ENCODE results near the gene PCID2. TPM values are rescaled to one million over a fixed set of nuclear protein-coding genes. Genes with fewer than 3 reads are reported as not detected.

Gene PCID2
- total and polyA plus RNA-seq, 2 of the 13 experiments (the other 11 are each of a cell fraction or from before 2014, with no cell fraction given), result 65.0 to 111 TPM

DNA sequence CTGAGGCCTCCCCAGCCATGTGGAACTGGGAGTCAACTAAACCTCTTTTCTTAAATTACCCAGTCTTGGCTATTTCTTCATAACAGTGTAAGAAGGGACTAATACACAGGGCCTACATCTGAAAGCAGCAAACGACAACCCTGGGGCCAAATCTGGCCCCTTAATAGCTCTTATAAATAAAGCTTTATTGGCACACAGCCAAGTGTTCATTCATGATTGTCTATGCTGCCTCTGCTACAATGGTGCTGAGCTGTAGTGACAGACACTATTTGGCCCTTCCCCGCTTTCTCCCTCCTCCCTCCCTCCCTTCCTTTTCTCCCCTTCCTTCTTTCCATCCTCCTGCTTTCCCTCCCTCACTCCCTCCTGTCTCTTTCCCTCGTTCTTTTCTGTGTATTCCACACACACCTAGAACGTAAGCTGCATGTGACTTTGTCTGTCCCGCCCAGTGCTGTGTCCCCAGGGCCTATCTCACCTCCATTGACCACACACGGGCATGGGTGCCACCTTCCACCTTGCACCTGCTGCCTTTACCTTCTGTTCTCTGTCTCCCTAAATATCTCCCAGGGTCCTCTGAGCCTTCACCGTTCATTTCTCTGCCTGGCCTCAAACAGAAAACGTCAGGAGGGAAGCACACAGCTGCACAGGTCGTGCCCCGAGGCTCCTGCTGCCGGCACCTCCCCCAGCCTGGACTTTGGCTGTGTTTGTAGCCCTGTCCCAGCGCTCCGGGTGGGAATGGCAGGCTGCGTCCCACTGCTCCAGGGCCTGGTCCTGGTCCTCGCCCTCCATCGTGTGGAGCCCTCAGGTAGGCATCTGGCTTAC, 50.3 kb downstream of the PCID2 start, which contains the start of gene PROZ (continued):
- TF ChIP-seq, protein P1, sequence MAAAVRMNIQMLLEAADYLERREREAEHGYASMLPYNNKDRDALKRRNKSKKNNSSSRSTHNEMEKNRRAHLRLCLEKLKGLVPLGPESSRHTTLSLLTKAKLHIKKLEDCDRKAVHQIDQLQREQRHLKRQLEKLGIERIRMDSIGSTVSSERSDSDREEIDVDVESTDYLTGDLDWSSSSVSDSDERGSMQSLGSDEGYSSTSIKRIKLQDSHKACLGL (CRISPR knock-in tag; IDR thresholded peaks at IDR 0.05), result 0 out of 2 replicates have a peak, but pooled peaks have one; percentile 32
- TF ChIP-seq ZNF878 (CRISPR knock-in tag; IDR thresholded peaks at IDR 0.05), result no peak

DNA sequence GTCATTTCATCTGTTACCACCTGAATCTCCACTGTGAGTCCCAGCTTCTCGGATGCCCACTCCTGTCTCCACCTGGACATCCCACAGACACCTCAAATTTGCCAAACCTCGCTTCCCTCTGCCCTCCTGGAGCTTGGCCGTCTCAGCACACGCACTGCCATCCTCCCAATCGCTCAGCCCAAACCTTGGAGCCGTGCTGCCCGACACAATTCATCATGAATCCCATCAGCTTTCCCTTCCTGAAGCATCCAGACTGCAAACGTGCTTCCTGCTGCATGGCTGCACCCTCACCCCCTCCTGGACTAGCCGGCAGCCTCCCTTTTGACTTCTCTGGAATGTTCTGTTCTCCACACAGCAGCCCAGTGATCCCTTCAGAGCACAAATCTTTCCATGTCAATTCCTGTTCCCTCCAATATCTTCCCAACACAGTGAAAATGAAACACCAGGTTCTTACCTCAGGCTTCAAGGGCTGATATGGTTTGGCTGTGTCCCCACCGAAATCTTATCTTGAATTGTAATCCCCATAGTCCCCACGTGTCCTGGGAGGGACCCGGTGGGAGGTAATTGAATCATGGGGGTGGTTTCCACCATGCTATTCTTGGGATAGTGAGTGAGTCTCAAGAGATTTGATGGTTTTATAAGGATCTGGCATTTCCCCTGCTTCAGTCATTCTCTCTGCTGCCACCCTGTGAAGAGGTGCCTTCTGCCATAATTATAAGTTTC, 51.1 kb downstream of the PCID2 start:
- H3K4me3 ChIP-seq (replicated peaks in 1 of 3; ENCODE audit: insufficient read depth in 1 of 3, low read depth in 2 of 3, low read length in 3 of 3), result no peak overlapping the region
- BruUV-seq (replicated peaks), result no TSS peak
- intact Hi-C loops (cut with micrococcal nuclease; ENCODE audit: unreplicated experiment), result loop anchor here (5.0 kb wide), 1 partner anchor 50 kb away; the partner anchor contains the start of genes CUL4A and PCID2

More for the DNA sequence above, 51.1 kb downstream of the PCID2 start:
- DNase-seq (ENCODE audit: low spot score), result no peak
- Histone ChIP-seq H3K27ac (ENCODE audit: extremely low read length, insufficient read depth, low read length) (no peak overlapping the region), H3K27me3 (ENCODE audit: control insufficient read depth in 1 of 2, insufficient read depth in 2 of 2, low read length in 2 of 2) (no peaks in the 10 kb centered on the region), H2AFZ (ENCODE audit: low read length) (no peak overlapping the region), H3K9ac (ENCODE audit: insufficient read depth, low read depth, low read length) (no peak overlapping the region), H3K4me2 (ENCODE audit: low read depth, low read length) (peak overlapping the region; percentile 94), H3K4me1 (ENCODE audit: insufficient read depth, low read length) (peaks cover 72% of the 10 kb centered on the region), H3K9me3 (ENCODE audit: low read length) (0 out of 2 replicates have a peak, but pooled peaks cover 5% of the 10 kb centered on the region), H4K20me1 (ENCODE audit: insufficient read depth, low read length) (no peaks in the 10 kb centered on the region), H3K79me2 (ENCODE audit: insufficient read depth, low read length) (peaks cover 11% of the 10 kb centered on the region), H3K36me3 (replicated peaks in 1 of 2; ENCODE audit: control insufficient read depth in 1 of 2, insufficient read depth in 2 of 2, low read length in 2 of 2) (no peaks in the 10 kb centered on the region)
- no peak for FAIRE-seq
- TF ChIP-seq SMYD3 (CRISPR knock-in tag; IDR thresholded peaks at IDR 0.05) (no peak), ZBTB20 (CRISPR knock-in tag; IDR thresholded peaks at IDR 0.05; ENCODE audit: borderline replicate concordance, low read depth) (no peak), REXO4 (CRISPR knock-in tag; IDR thresholded peaks at IDR 0.05; ENCODE audit: borderline replicate concordance) (no peak), CBFB (CRISPR knock-in tag; IDR thresholded peaks at IDR 0.05) (no peak), ESRRA (CRISPR knock-in tag; IDR thresholded peaks at IDR 0.05; ENCODE audit: low read depth) (no peak), TBL1XR1 (IDR thresholded peaks at IDR 0.05; ENCODE audit: borderline replicate concordance, low read length, partially characterized antibody) (no peak)
- TF ChIP-seq, protein P2, sequence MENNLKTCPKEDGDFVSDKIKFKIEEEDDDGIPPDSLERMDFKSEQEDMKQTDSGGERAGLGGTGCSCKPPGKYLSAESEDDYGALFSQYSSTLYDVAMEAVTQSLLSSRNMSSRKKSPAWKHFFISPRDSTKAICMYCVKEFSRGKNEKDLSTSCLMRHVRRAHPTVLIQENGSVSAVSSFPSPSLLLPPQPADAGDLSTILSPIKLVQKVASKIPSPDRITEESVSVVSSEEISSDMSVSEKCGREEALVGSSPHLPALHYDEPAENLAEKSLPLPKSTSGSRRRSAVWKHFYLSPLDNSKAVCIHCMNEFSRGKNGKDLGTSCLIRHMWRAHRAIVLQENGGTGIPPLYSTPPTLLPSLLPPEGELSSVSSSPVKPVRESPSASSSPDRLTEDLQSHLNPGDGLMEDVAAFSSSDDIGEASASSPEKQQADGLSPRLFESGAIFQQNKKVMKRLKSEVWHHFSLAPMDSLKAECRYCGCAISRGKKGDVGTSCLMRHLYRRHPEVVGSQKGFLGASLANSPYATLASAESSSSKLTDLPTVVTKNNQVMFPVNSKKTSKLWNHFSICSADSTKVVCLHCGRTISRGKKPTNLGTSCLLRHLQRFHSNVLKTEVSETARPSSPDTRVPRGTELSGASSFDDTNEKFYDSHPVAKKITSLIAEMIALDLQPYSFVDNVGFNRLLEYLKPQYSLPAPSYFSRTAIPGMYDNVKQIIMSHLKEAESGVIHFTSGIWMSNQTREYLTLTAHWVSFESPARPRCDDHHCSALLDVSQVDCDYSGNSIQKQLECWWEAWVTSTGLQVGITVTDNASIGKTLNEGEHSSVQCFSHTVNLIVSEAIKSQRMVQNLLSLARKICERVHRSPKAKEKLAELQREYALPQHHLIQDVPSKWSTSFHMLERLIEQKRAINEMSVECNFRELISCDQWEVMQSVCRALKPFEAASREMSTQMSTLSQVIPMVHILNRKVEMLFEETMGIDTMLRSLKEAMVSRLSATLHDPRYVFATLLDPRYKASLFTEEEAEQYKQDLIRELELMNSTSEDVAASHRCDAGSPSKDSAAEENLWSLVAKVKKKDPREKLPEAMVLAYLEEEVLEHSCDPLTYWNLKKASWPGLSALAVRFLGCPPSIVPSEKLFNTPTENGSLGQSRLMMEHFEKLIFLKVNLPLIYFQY (CRISPR knock-in tag; IDR thresholded peaks at IDR 0.05; ENCODE audit: borderline replicate concordance), result no peak
- ATAC-seq, result no peak
- WGBS (ENCODE audit: low lambda C conversion rate), result 87% methylated on average over 12 of the region's 12 CpGs
- ChIA-PET POLR2A (interaction anchor here (0.7 to 2.1 kb wide), 7 partner anchors 12 to 53 kb away, joined by 3 to 11 read pairs (median 3); partner anchors contain the start of genes CUL4A and F10), CTCF (ENCODE audit: low intra/inter-chr PET ratio, low total read pairs) (no interaction called here)
- in situ Hi-C loops (cut with HindIII; ENCODE audit: extremely low pct_ligation_motif_present, low pct_unique_long_range_greater_than_20kb), result no loop called here

All from HepG2 (cell line).